Amniotic epithelial cell (primary cell): ENCODE measurements around the gene MRI1.

Source experiments
- DNase-seq: peaks from one replicate; pipeline ENCODE4 v3.0.0-alpha.2; 2010; ENCODE audit warnings: low read depth

The MRI1 gene

GRCh38 chr19:13794757-13795589 lies 30.7 kb downstream of the MRI1 start, which contains the start of gene ZSWIM4:
Gene ZSWIM4 (plus strand): TSS chr19:13795443. CDS start chr19:13795649, 206 bp downstream.
- DNase-seq = peak; percentile 99

- no peak for DNase-seq
Measured at GRCh38 chr19:13795595-13796300, 31.4 kb downstream of the MRI1 start.

DNA sequence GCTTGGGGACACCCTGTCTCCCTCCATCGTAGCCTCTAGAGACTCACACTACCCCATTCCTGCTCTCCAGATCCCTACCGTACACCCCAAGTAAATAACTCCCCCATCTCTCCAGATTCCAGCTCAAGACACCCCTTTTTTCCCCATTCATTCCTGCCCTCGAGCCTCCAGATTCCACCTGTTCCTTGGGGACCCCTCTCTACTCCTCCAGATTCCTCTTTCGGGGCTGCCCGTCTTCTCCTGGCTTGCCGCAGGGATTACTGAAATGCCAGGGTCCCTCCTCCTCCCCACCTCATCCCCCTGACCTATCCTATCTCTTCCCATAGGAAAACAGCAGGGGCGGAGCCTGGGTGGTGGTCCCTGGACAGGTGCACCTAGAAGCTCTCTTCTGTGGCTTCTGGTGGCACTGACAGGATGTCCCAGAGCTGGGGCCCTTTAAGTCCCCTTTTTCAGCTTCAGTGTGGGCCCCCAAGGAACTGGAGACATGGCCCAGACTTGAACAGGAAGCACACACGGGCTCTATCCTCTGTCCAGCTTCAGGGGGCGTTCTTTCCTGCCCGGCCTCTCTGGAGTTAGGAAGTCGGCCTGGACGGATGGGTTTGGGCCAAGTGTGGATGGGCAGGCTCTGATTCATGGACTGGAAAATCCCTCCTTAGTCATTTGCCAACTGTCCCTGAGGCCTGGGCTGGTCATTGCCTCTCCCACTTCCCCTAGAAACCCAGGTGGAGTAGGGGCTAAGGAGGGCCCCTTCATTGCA lies 32.2 kb downstream of the MRI1 start:
- DNase-seq = peak; percentile 93

DNA sequence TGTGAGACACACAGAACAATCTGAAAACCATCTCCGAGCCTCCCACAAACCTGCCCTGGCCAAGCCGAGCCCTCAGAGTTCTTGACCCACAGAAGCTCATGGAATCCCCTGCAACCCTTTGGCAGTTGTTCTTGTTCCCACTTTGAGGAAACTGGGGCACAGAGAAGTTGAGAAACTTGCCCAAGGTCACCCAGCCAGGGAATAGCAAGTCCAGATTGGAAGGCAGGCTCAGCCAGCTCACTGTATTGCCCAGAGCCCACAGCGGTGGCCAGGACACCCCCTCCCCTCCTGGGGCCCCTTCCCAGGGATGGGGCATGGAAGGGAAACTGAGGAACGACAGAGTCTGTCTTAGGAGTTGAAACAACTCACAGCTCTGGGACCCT lies 32.7 kb downstream of the MRI1 start:
- no peak for DNase-seq

DNA sequence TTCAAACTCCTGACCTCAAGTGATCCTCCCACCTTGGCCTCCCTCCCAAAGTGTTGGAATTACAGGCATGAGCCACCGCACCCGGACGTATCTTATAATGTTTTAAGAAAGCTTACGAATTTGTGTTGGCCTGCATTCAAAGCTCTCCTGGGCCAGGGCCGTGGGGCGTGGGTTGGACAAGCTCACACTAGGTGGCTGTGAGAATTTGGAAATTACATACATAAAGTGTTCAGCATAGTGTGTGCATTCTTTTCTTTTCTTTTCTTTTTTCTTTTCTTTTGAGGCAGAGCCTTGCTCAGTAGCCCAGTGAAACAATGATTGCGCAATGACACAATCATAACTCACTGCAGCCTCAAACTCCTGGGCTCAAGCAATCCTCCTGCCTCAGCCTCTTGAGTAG lies 33.5 kb downstream of the MRI1 start:
- peak; percentile 68 for DNase-seq

DNA sequence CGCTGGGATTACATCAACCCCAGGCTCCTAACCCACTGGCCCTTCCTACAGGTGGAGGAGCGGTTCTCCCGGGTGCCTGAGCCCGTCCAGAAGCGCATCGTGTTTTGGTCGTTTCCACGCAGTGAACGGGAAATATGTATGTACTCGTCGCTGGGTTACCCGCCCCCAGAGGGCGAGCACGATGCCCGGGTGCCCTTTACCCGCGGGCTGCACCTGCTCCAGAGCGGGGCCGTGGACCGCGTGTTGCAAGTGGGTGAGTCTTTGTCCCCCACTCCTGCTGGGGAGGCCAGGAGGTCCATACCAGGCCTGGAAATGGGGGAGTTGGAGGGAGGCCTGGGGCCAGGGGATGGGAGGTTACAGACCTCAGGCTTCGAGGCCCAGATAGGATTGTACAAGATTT lies 35.3 kb downstream of the MRI1 start:
- DNase-seq = no peak

- no peak for DNase-seq
Measured at GRCh38 chr19:13803038-13803437, 38.7 kb downstream of the MRI1 start.

DNA sequence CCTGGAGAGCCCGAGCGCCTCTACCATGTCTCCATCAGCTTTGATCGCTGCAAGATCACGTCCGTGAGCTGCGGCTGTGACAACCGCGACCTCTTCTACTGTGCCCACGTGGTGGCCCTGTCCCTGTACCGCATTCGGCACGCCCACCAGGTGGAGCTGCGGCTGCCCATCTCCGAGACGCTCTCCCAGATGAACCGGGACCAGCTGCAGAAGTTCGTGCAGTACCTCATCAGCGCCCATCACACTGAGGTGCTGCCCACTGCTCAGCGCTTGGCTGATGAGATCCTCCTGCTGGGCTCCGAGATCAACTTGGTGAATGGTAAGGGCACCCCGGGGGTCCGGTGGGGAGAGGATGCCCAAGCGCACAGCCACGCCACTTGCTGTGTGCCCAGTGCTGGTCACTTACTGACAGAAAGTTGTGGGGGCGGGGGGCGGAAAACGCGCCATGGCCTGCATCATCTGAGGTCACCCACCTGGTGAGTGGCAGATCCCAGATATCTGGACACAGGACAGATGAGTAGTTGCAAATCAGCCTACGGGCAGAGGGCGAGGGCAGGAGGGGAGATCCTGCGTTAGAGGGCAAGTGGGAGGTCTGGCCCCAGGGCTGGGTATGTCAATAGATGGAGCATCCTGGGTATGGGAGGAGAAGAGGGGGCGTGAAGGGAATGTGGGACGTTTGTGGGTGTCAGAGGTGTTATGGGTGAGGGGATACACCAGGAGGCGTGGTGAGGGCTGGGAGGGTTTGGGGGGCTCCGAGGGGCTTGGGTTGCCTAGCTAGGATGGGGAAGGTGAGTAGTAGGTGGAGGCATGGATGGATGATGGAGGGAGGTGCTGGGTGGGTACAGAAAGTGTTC lies 40.7 kb downstream of the MRI1 start:
- DNase-seq = no peak

DNA sequence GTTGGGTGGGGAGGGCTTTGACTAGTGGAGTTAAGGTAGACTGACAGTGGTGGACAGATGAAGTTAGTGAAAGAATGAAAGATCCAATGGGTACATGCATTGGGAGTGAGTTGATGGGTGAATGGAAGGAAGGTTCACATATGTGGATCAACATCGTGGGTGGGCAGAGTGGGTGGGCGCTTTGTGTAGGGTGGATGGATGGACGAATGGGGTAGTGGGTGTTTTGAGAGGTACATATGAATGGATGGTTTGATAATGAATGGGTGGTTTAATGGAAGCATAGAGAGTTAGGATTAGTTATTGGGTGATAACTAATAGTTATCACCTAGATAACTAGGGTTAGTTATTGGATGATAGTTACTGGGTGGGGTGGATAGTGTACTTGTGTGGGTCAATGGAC lies 42.4 kb downstream of the MRI1 start:
- DNase-seq = no peak

- no peak for DNase-seq
Measured at GRCh38 chr19:13807421-13808021, 43.2 kb downstream of the MRI1 start.

DNA sequence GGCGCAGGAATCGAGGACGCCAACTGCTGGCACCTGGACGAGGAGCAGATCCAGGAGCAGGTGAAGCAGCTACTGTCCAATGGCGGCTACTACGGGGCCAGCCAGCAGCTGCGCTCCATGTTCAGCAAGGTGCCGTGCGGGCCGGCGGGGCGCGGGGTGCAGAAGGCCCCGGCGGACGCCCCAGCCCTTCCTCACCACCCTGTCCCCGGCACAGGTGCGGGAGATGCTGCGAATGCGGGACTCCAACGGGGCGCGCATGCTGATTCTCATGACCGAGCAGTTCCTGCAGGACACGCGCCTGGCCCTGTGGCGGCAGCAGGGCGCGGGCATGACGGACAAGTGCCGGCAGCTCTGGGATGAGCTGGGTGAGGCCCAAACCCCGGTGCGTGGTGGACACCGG lies 44.5 kb downstream of the MRI1 start:
- DNase-seq = no peak

DNA sequence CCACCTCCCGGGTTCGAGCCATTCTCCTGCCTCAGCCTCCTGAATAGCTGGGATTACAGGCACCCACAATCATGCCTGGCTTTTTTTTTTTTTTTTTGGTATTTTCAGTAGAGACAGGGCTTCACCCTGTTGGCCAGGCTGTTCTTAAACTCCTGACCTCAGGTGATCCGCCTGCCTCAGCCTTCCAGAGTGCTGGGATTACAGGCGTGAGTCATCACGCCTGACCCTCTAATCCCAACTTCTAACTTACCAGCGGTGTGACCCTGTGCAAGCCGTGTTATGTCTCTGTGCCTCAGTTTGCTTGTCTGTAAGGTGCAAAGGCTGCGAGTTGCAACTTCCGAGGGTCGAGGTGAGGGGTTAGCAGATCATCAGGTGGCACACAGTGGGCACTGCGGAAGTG lies 48.2 kb downstream of the MRI1 start:
- DNase-seq = no peak

DNA sequence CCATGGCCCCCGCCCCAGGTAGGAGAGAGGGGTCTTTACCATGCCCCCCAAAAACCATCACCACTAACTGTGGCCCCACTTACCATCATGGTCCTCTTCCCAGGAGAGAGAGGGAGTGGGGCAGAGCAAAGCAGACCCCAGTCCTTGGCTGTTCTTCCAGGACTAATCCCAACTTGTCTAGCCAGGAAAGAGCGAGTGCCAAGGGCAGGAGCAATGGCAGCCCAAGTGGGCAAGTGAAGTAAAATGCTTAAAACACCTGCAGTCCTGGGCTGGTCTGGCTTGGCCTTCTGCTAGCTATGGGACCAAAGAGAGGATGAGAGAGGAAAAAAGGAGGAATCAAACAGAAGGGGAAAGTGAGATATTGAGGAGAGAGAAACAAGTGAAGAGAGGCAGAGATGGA lies 48.8 kb downstream of the MRI1 start:
- DNase-seq = no peak

DNA sequence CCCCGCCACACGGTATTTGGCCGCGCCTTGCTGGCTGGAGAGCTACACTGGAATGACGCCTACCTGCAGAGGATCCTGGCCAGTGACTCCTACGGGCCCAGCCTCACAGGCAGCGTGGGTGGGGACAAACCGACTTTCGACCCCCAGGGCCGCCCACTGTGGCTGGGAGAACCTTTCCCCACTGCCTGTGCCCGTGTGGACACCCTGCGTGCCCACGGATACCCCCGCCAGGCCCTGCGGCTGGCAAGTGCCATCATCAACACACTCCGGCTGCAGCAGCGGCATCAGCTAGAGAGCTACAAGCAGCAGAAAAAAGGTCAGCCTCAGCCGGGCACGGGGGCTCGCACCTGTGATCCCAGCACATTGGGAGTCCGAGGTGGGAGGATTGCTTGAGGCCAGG lies 50.2 kb downstream of the MRI1 start:
- no peak for DNase-seq

DNA sequence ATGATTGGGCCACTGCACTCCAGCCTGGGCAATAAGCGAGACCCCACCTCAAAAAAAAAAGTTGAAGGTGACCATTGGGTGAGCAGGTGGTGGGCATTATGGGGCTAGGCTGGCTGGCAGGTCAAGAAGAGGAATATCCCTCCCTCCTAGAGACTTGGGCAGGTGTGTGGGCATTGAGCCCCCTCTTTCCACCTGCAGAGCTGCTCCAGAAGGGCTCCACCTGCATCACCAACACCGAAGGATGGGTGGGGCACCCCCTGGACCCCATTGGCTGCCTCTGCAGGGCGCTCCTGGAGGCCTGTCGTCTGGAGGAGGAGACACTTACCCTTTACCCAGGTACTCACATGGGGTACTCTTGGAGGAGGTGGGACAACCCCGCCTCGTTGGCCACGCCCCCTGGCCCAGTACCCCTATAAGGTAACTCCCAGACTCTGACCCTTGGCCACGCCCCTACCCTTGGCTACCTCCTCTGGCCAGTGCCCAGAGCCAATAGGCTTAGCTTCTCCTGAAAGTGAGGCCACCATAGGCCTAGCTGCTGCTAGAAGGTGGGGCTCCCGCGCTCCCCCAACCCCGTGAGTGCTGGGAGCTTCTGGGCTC lies 52.8 kb downstream of the MRI1 start:
- DNase-seq = peak; percentile 41

GRCh38 chr19:13817615-13818371 lies 53.5 kb downstream of the MRI1 start:
- peak; percentile 44 for DNase-seq

GRCh38 chr19:13819238-13819637 lies 54.9 kb downstream of the MRI1 start:
- DNase-seq = no peak

DNA sequence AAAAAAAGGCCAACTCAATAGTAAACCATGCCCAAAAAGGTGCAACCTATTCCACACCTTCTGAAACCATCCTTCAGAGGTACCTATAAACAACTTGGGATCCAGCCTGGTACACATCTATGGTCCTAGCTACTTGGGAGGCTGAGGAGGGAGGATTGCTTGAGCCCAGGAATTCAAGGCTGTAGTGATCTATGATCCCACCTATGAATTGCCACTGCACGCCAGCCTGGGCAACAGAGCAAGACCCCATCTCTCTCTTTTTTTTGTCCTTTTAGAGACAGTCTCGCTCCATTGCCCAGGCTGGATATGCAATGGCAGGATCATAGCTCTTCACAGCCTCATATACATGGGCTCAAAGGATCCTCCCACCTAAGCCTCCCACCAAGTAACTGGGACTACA lies 57.0 kb downstream of the MRI1 start:
- DNase-seq = no peak

GRCh38 chr19:13823256-13823655 lies 58.9 kb downstream of the MRI1 start:
- DNase-seq = no peak
